BLaER1 treated with 17β-estradiol and CSF1 and Interleukin-3, amounts not matched to agents 10 nM and 100 nM (cell line): Measurements from ENCODE around the gene C2orf69.
A peak's percentile ranks its signal among the peaks of the same experiment; 100 is the strongest.
"Not testable (repeated sequence)": the region's sequence is repeated elsewhere in the genome, so short reads cannot be mapped to it uniquely, and the experiment has no call there.

Experiments
- H3K27ac ChIP-seq, 11 experiments: shearing (Covaris generic); formaldehyde crosslinking; 2 replicates each; pipeline ENCODE4 v1.8.1; 2022
- H3K27me3 ChIP-seq, 11 experiments: shearing (Covaris generic); formaldehyde crosslinking; 2 replicates each; pipeline ENCODE4 v1.8.1; 2022
- H3K36me3 ChIP-seq, 11 experiments: shearing (Covaris generic); formaldehyde crosslinking; 2 replicates each; pipeline ENCODE4 v1.8.1; 2022
- H3K4me1 ChIP-seq, 10 experiments: shearing (Covaris generic); formaldehyde crosslinking; 2 replicates each; pipeline ENCODE4 v1.8.1; 2022
- H3K4me2 ChIP-seq, 11 experiments: shearing (Covaris generic); formaldehyde crosslinking; 2 replicates each; pipeline ENCODE4 v1.8.1; 2022
- H3K4me3 ChIP-seq, 10 experiments: shearing (Covaris generic); formaldehyde crosslinking; 2 replicates each; pipeline ENCODE4 v1.8.1; 2022
- H3K9ac ChIP-seq, 11 experiments: shearing (Covaris generic); formaldehyde crosslinking; 2 replicates each; pipeline ENCODE4 v1.8.1; 2022
- H3K9me3 ChIP-seq, 11 experiments: shearing (Covaris generic); formaldehyde crosslinking; replicated peaks in 1 of 11; 2 replicates each; pipeline ENCODE4 v1.8.1; 2022
- H4K20me1 ChIP-seq, 11 experiments: shearing (Covaris generic); formaldehyde crosslinking; 2 replicates each; pipeline ENCODE4 v1.8.1; 2022
- Cebpa-rat ChIP-seq, 11 experiments: shearing (Covaris generic); IDR thresholded peaks; 2 replicates each; pipeline ENCODE4 v1.8.1; 2022

Gene C2orf69

GRCh38 chr2:199910338-199911051 is 598 bp upstream of the C2orf69 start:
- TF ChIP-seq Cebpa-rat (IDR thresholded peaks at IDR 0.05): no peak
- Histone ChIP-seq H3K27me3 (no peaks in the 10 kb centered on the region), H3K4me2 (peak overlapping the region; percentile 72 to 93 (median 83)), H3K9ac (peak overlapping the region; percentile 92 to 98 (median 96); a peak in 21 of 22 replicates), H3K36me3 (peaks cover under 1 to 29% (median 19%) of the 10 kb centered on the region in 11 experiments; a peak in 19 of 22 replicates), H3K4me1 (peaks cover 17 to 30% (median 27%) of the 10 kb centered on the region in 10 experiments), H3K4me3 (peak overlapping the region; percentile 82 to 95 (median 93)), H3K9me3 (peaks cover 0 to 18% (median 11%) of the 10 kb centered on the region in 11 experiments; a peak in 18 of 22 replicates), H3K27ac (peak overlapping the region in 9 of 11 experiments; percentile 93 to 98 (median 96); a peak in 18 of 22 replicates), H4K20me1 (peaks cover 0 to 32% (median 26%) of the 10 kb centered on the region in 11 experiments; a peak in 16 of 22 replicates)

GRCh38 chr2:199911877-199912161 is 726 bp downstream of the C2orf69 start:
- peak overlapping the region; percentile 92 to 98 (median 96) for H3K9ac ChIP-seq
- peak overlapping the region; percentile 82 to 95 (median 93) for H3K4me3 ChIP-seq
- TF ChIP-seq Cebpa-rat (IDR thresholded peaks at IDR 0.05): no peak
- peaks cover 17 to 30% (median 27%) of the 10 kb centered on the region in 10 experiments for H3K4me1 ChIP-seq
- H3K36me3 ChIP-seq: peaks cover 14 to 42% (median 33%) of the 10 kb centered on the region in 11 experiments
- peaks cover 13 to 31% (median 24%) of the 10 kb centered on the region in 11 experiments for H3K9me3 ChIP-seq
- peak overlapping the region; percentile 91 to 98 (median 95) for H3K27ac ChIP-seq
- H4K20me1 ChIP-seq: peaks cover 0 to 36% (median 26%) of the 10 kb centered on the region in 11 experiments; a peak in 16 of 22 replicates
- no peaks in the 10 kb centered on the region for H3K27me3 ChIP-seq
- peak overlapping the region; percentile 78 to 96 (median 92) for H3K4me2 ChIP-seq

GRCh38 chr2:199912553-199913114 is 1.5 kb downstream of the C2orf69 start:
- Histone ChIP-seq H3K9ac (peak overlapping the region; percentile 92 to 98 (median 96); a peak in 21 of 22 replicates), H3K4me2 (peak overlapping the region; percentile 78 to 96 (median 92)), H3K27ac (peak overlapping the region in 6 of 11 experiments; percentile 93 to 98 (median 94); a peak in 8 of 22 replicates)

GRCh38 chr2:199914372-199914958 is 3.4 kb downstream of the C2orf69 start:
- Histone ChIP-seq H3K4me3 (peak overlapping the region in 1 of 10 experiments; percentile 1; a peak in 1 of 20 replicates), H4K20me1 (peaks cover 0 to 62% (median 26%) of the 10 kb centered on the region in 11 experiments; a peak in 17 of 22 replicates), H3K9ac (no peak overlapping the region), H3K4me1 (peaks cover 17 to 29% (median 26%) of the 10 kb centered on the region in 10 experiments), H3K27ac (no peak overlapping the region), H3K27me3 (no peaks in the 10 kb centered on the region), H3K9me3 (peaks cover 24 to 49% (median 45%) of the 10 kb centered on the region in 11 experiments), H3K4me2 (peak overlapping the region; percentile 8 to 54 (median 33); a peak in 16 of 22 replicates), H3K36me3 (peaks cover 40 to 60% (median 59%) of the 10 kb centered on the region in 11 experiments)
- TF ChIP-seq Cebpa-rat (IDR thresholded peaks at IDR 0.05): no peak

More at GRCh38 chr2:199912553-199913114, 1.5 kb downstream of the C2orf69 start:
- Histone ChIP-seq H3K4me1 (peaks cover 17 to 29% (median 26%) of the 10 kb centered on the region in 10 experiments), H3K4me3 (peak overlapping the region; percentile 82 to 95 (median 93)), H3K36me3 (peaks cover 22 to 51% (median 41%) of the 10 kb centered on the region in 11 experiments), H4K20me1 (peaks cover 0 to 44% (median 26%) of the 10 kb centered on the region in 11 experiments; a peak in 16 of 22 replicates), H3K9me3 (peaks cover 21 to 39% (median 32%) of the 10 kb centered on the region in 11 experiments)
- not testable (repeated sequence) for H3K27me3 ChIP-seq

- no peaks in the 10 kb centered on the region for H3K27me3 ChIP-seq
- peaks cover 0 to 79% (median 39%) of the 10 kb centered on the region in 11 experiments; a peak in 19 of 22 replicates for H4K20me1 ChIP-seq
- peaks cover 24 to 51% (median 45%) of the 10 kb centered on the region in 11 experiments for H3K9me3 ChIP-seq
- no peak for TF ChIP-seq Cebpa-rat (IDR thresholded peaks at IDR 0.05)
- no peak overlapping the region for H3K27ac ChIP-seq
- H3K4me3 ChIP-seq: peak overlapping the region in 6 of 10 experiments; percentile 16 to 46 (median 26); a peak in 7 of 20 replicates
- H3K9ac ChIP-seq: no peak overlapping the region
- H3K4me2 ChIP-seq: no peak overlapping the region
- H3K36me3 ChIP-seq: peaks cover 45 to 77% (median 72%) of the 10 kb centered on the region in 11 experiments
- H3K4me1 ChIP-seq: peaks cover 8 to 19% (median 18%) of the 10 kb centered on the region in 10 experiments
These were observed 5.9 kb downstream of the C2orf69 start for GRCh38 chr2:199916980-199917379.

- Histone ChIP-seq H3K27me3 (no peaks in the 10 kb centered on the region), H3K4me1 (peaks cover 0 to 7% (median 0%) of the 10 kb centered on the region in 10 experiments; a peak in 1 of 20 replicates), H3K4me3 (no peak overlapping the region), H4K20me1 (peaks cover 18 to 78% (median 44%) of the 10 kb centered on the region in 11 experiments; a peak in 20 of 22 replicates), H3K36me3 (peaks cover 32 to 83% (median 62%) of the 10 kb centered on the region in 11 experiments), H3K27ac (no peak overlapping the region), H3K9ac (no peak overlapping the region), H3K9me3 (peaks cover 1 to 17% (median 9%) of the 10 kb centered on the region in 11 experiments; a peak in 21 of 22 replicates), H3K4me2 (peak overlapping the region in 1 of 11 experiments; percentile 11; a peak in 1 of 22 replicates)
- no peak for TF ChIP-seq Cebpa-rat (IDR thresholded peaks at IDR 0.05)
These were observed 11.8 kb downstream of the C2orf69 start for GRCh38 chr2:199922856-199923255.

GRCh38 chr2:199923924-199924323 is 12.8 kb downstream of the C2orf69 start:
- H3K9ac ChIP-seq: no peak overlapping the region
- H3K36me3 ChIP-seq: peaks cover 21 to 83% (median 54%) of the 10 kb centered on the region in 11 experiments
- H3K27me3 ChIP-seq: no peaks in the 10 kb centered on the region
- H3K9me3 ChIP-seq: peaks cover 0 to 6% (median 0%) of the 10 kb centered on the region in 11 experiments; a peak in 5 of 22 replicates
- H3K4me2 ChIP-seq: no peak overlapping the region
- H3K27ac ChIP-seq: no peak overlapping the region
- H4K20me1 ChIP-seq: peaks cover 18 to 67% (median 44%) of the 10 kb centered on the region in 11 experiments; a peak in 20 of 22 replicates
- TF ChIP-seq Cebpa-rat (IDR thresholded peaks at IDR 0.05): no peak
- peaks cover 0 to 7% (median 0%) of the 10 kb centered on the region in 10 experiments; a peak in 1 of 20 replicates for H3K4me1 ChIP-seq
- H3K4me3 ChIP-seq: no peak overlapping the region

GRCh38 chr2:199926806-199927205 is 15.7 kb downstream of the C2orf69 start:
- Histone ChIP-seq H4K20me1 (peaks cover 12 to 57% (median 42%) of the 10 kb centered on the region in 11 experiments; a peak in 20 of 22 replicates), H3K27ac (no peak overlapping the region), H3K27me3 (no peaks in the 10 kb centered on the region), H3K9me3 (no peaks in the 10 kb centered on the region), H3K9ac (no peak overlapping the region), H3K4me2 (no peak overlapping the region), H3K4me1 (peaks cover 0 to 7% (median 0%) of the 10 kb centered on the region in 10 experiments; a peak in 1 of 20 replicates), H3K4me3 (no peak overlapping the region), H3K36me3 (peaks cover 31 to 96% (median 65%) of the 10 kb centered on the region in 11 experiments)
- no peak for TF ChIP-seq Cebpa-rat (IDR thresholded peaks at IDR 0.05)
